Type B pancreatic cell (in vitro differentiated cells): Measurements from ENCODE around the gene ZMYM4. TPM values are rescaled to one million over a fixed set of nuclear protein-coding genes. Genes with fewer than 3 reads are reported as not detected.

Source experiments
- DNase-seq: peaks from one replicate; pipeline ENCODE4 v3.0.0; 2021; ENCODE audit warnings: mixed read lengths; ENCODE audit not compliant: unreplicated experiment; ENCODE audit errors: extremely low spot score
- H3K27ac Mint-ChIP-seq: 2 replicates; pipeline ENCODE4 v1.8.0; 2021; ENCODE audit warnings: mild to moderate bottlenecking, mixed read lengths
- H3K27me3 Mint-ChIP-seq: 2 replicates; pipeline ENCODE4 v1.8.0; 2021; ENCODE audit warnings: mixed read lengths
- H3K36me3 Mint-ChIP-seq: 2 replicates; pipeline ENCODE4 v1.8.0; 2021; ENCODE audit warnings: mixed read lengths
- H3K4me1 Mint-ChIP-seq: one replicate; pipeline ENCODE4 v1.8.0; 2021; ENCODE audit warnings: mixed read lengths; ENCODE audit not compliant: unreplicated experiment
- H3K4me3 Mint-ChIP-seq: 2 replicates; pipeline ENCODE4 v1.8.0; 2021; ENCODE audit warnings: mild to moderate bottlenecking, mixed read lengths
- H3K9me3 Mint-ChIP-seq: 2 replicates; pipeline ENCODE4 v1.8.0; 2021; ENCODE audit warnings: mixed read lengths
- CTCF ChIP-seq: fragments of 200-600 bp; sonication (generic); conservative IDR thresholded peaks from 2 replicates; pipeline ENCODE4 v1.5.0; 2021; ENCODE audit warnings: antibody characterized with exemption, mild to moderate bottlenecking
- total RNA-seq: library from RNA; stranded (reverse); gene quantifications from 2 replicates; pipeline ENCODE4 v1.2.1, GENCODE V29; 2021; ENCODE audit warnings: low replicate concordance

The ZMYM4 gene
- total RNA-seq, 1 donor from 2014 or later: 85.4 TPM

- no peak for DNase-seq
- Mint-ChIP-seq H3K4me3 (no peak overlapping the region), H3K36me3 (no peaks in the 10 kb centered on the region), H3K9me3 (no peaks in the 10 kb centered on the region), H3K27ac (no peak overlapping the region), H3K27me3 (peaks cover 2% of the 10 kb centered on the region), H3K4me1 (no peaks in the 10 kb centered on the region)
- no peak for TF ChIP-seq CTCF
Observed at GRCh38 chr1:35255276-35255675, 13.2 kb upstream of the ZMYM4 start.

GRCh38 chr1:35259561-35259960, 8.9 kb upstream of the ZMYM4 start:
- DNase-seq: no peak
- Mint-ChIP-seq H3K36me3 (no peaks in the 10 kb centered on the region), H3K27ac (no peak overlapping the region), H3K27me3 (no peaks in the 10 kb centered on the region), H3K4me1 (peaks cover 2% of the 10 kb centered on the region), H3K9me3 (peaks cover 4% of the 10 kb centered on the region), H3K4me3 (no peak overlapping the region)
- TF ChIP-seq CTCF: no peak

- H3K27ac Mint-ChIP-seq: peak overlapping the region; percentile 91
- no peak for TF ChIP-seq CTCF
- DNase-seq: no peak
- no peaks in the 10 kb centered on the region for H3K27me3 Mint-ChIP-seq
- no peaks in the 10 kb centered on the region for H3K36me3 Mint-ChIP-seq
- H3K4me1 Mint-ChIP-seq: peaks cover 8% of the 10 kb centered on the region
- peaks cover 7% of the 10 kb centered on the region for H3K9me3 Mint-ChIP-seq
- H3K4me3 Mint-ChIP-seq: peak overlapping the region; percentile 69
Observed at GRCh38 chr1:35261412-35262120, 6.9 kb upstream of the ZMYM4 start.

GRCh38 chr1:35264035-35264434, 4.5 kb upstream of the ZMYM4 start:
- no peaks in the 10 kb centered on the region for H3K27me3 Mint-ChIP-seq
- H3K27ac Mint-ChIP-seq: no peak overlapping the region
- peaks cover 4% of the 10 kb centered on the region for H3K36me3 Mint-ChIP-seq
- peaks cover 13% of the 10 kb centered on the region for H3K9me3 Mint-ChIP-seq
- DNase-seq: no peak
- peaks cover 13% of the 10 kb centered on the region for H3K4me1 Mint-ChIP-seq
- H3K4me3 Mint-ChIP-seq: no peak overlapping the region
- TF ChIP-seq CTCF: no peak

- Mint-ChIP-seq H3K27ac (peak overlapping the region; percentile 93), H3K36me3 (peaks cover 4% of the 10 kb centered on the region), H3K9me3 (peaks cover 13% of the 10 kb centered on the region), H3K4me1 (peaks cover 17% of the 10 kb centered on the region), H3K27me3 (no peaks in the 10 kb centered on the region), H3K4me3 (peak overlapping the region; percentile 38)
- no peak for DNase-seq
- TF ChIP-seq CTCF: no peak
Observed at GRCh38 chr1:35264871-35265270, 3.6 kb upstream of the ZMYM4 start.
